Hematopoietic multipotent progenitor cell (in vitro differentiated cells): ENCODE results near the gene DCHS2. TPM values are rescaled to one million over a fixed set of nuclear protein-coding genes. Genes with fewer than 3 reads are reported as not detected.
"Not testable (repeated sequence)": the region's sequence is repeated elsewhere in the genome, so short reads cannot be mapped to it uniquely, and the experiment has no call there.

Experiments used
- DNase-seq, 3 donors: peaks; one replicate each; pipeline ENCODE4 v3.0.0-alpha.2; 2011 to 2015; ENCODE audit warnings: low read depth in 2 of 3, low spot score in 2 of 3
- total RNA-seq: library from RNA; depleted of rRNA; stranded (reverse); fragments of >200 nt; gene quantifications from one replicate; pipeline ENCODE4 v1.2.3, GENCODE V29; 2012

Gene DCHS2
- total RNA-seq, 1 donor = under 0.01 TPM

DNA sequence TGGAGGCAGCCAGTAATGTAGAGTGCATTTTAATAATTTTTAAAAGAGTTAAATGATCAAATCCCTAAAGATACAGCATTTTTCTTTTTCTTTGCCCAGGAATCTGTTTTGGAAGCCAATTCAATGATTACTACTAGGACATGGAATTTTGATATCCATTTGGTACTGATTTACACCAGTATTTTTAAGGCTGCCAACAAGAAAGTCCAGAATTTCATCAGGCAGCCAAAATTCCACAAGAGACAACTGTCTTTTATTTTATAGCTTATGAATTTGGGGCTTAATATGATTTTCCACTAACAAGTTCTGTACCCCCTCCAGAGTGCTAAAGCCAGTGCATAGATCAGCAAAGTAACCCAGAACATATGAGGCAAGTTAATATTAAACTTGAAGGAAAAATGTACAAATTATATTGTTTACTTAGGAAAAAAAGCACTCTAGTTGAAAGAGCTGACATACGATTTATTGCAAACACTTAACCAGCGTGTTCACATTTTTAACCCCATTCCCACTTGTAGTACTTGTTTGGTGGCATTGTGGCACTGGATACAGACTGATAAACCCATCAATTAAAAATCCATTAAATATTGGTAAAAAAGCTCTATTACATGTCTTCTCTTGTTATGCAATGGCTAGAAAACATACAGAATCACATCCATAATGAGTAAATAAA is 259.7 kb downstream of the DCHS2 start:
- DNase-seq = no peak

DNA sequence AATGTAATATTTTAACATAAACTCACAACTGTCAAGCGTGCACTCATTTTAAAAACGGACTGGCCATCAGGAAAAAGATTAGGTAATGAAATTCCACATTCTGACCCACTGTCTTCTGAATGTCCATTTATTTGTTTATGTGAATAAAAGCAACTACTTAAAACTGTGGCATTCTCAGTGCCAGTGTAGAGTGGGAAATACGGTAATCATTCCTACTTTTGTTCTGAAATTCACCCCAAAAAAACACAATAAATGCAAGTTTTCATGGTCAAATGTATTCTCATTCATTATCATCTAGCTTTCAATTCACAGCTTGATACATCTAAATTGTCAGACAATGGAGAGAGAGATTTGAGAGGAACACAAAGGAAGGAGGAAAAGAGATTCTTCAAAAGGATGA is 260.9 kb downstream of the DCHS2 start:
- DNase-seq = no peak

DNA sequence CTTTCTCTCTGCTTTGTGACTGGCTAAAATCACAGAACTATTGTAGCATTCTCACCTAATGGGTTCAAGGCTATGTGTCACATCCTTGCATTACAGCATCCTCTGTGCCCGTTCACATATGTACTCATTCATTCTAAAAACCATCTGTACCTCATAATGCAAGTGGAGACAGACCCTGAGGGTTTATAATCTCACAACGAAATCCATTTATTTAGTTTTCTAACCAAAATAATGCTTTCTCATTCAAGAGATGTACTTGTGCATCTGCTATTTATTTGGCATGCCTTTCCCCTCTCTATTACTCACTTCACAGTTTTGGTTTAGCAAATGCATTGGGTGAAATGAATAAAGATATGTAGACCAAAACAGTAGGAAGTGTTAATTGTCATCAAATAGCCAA is 261.5 kb downstream of the DCHS2 start:
- no peak for DNase-seq

DNA sequence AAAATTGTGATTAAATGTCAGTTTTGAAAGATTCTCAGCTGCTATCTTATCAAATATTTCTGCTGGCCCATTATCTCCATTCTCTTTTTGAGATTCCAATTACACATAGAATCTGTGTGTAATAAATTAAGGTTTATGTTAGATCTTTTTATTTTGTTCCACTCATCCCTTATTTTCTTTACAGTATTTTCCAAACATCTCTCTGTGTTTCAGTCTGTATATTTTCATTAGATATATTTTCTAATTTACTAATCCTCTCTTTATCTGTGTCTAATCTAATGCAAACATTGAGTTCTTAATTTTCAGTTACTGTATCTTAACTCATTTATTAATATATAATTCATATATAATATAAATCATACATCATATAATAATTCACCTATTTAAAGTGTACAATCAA is 268.7 kb downstream of the DCHS2 start:
- DNase-seq = no peak

DNA sequence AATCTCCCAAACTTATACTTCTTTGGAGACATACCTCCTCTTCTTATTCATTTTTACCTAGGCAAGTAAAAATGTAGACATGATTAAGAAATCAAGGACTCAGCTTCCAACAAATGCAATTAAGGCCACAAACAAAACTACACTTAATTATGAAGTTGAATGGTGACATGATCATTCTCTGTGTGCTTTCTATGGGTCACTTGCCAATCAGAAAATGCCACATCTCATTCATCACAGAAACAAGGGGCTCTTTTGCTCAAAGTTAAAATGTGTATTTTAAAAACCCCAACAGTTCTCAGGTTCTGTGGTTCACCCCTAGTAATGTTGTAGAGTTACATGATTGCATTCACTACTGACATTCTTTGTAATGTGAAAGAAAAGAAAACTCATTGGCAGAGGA is 273.5 kb downstream of the DCHS2 start:
- DNase-seq = no peak

DNA sequence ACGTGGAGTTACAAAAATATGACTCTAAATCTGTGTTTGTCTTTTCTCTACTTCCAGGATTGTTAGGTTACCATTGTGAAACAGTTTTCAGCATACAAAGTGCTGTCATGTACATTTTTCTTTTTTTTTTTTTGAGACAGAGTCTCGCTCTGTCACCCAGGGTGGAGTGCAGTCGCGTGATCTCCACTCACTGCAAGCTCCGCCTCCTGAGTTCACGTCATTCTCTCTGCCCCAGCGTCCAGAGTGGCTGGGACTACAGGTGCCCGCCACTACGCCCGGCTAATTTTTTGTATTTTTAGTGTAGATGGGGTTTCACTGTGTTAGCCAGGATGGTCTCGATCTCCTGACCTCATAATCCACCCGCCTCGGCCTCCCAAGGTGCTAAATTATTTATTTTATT is 274.2 kb downstream of the DCHS2 start:
- not testable (repeated sequence) for DNase-seq

DNA sequence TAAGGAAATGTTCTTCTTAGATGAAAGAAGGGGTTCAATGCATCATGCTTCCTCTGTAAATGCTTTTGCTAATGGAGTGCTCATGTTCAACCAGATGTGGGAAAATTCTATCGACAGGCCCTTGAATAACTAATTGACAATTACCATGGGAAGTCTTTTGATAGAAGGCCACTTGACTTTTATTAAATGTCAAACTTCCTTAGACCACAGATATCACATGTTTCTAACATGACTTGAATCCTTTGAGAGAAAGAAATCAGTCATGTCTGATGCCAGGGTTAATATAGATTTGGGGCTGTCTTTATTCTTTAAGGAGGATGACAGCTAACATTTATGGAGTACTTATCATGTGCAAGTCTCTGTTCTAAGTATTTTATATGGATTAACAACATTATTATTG is 280.1 kb downstream of the DCHS2 start:
- no peak for DNase-seq

DNA sequence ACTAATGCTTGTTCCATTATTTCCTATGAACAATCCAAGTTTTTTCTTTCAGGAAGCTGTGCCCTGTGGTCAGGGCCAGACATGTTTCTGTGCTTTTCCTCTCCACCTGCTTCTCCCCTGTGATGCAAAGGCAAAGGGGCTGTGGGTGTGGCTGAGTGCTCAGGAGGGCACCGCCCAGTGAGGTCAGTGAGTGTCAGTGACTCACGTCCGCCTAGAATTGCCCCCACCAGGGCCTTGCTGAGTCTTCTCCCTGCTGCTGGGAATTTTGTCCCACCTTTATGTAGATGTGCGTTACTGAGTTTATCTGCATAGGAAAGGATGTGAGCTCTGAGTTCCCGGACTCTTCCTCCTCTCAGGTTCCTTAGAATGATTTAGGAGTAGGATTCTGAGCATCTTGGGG is 283.2 kb downstream of the DCHS2 start:
- no peak for DNase-seq

DNA sequence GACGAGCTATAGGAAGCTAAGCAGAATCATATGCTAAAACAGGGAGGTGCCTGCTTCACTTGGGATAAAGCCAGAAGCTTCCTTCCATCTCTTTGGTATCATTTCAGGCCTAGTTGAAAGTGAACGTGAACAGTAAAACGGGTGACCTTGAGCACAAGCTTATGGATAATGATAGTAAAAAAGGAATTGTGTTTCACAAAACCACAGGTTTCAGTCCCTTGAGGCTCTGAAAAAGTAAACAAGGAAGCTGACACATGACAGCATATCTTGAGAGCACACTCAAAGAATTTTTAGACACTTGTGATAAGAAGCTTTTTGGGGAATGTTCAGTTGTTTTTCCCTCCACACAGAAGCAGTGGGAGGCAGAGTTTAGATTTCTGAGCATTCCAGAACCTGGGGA is 286.1 kb downstream of the DCHS2 start:
- no peak for DNase-seq

DNA sequence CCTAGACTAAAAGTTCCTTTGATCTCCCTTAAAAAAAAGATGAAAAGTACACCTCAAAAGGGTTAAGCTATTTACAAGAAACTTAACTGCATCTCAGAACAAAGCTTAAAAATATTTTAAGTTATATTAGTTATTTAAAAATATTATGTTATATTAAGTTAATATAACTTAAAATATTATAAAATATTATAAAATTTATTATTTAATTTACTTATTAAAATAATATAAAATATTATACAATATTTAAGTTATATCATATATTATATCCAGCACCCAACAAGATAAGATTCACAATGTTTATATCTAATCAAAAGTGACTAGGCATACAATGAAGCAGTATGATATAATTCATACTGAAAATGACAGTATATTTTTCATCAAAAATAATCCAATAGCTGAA is 296.9 kb downstream of the DCHS2 start:
- no peak for DNase-seq

DNA sequence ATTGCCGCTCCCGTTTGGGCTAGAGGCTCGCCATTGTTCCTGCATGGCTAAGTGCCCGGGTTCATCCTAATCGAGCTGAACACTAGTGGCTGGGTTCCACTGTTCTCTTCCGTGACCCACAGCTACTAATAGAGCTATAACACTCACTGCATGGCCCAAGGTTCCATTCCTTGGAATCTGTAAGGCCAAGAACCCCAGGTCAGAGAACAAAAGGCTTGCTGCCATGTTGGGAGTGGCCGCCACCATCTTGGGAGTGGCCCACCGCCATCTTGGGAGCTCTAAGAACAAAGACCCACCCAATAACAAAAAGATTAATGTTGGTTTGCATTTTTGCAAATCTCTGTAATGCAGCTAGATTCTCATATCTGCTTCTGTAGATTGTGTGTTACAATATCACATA is 299.0 kb downstream of the DCHS2 start:
- no peak for DNase-seq

DNA sequence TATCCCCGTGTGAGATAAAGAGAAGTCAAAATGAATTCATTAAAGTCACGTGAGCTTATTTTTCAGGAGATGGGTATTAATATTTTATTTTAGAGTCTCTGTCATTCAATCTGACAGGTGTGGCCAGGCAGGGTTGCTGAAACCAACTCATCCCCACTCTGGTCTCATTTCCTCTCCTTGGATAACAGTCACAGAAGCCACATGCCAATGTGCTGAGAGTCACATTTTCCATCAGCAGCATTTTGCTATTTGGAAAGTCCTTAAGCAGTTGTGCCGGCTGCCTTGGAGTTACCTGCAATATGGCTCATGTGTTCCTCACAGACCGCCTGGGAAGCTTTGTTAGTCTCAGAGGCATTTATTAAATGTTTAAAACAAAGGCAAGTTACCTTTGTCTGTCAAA is 302.3 kb downstream of the DCHS2 start:
- DNase-seq = no peak

DNA sequence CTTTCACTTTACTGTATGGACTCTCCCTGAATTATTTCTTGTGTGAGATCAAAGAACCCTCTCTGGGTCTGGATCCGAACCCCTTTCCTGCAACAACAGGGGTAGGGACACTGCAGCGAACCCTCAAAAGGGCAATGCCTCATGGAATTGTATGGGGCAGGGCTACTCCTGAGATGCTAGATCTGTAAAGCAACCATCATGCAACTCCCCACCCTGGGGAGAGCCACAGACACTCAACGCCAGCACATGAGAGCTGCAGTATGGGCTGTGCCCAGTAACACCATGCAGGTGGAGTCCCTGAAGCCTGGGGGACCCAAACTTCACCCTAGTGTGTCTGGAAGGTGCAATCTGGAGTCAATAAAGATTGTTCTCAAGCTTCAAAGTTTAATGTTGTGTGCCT is 304.7 kb downstream of the DCHS2 start:
- no peak for DNase-seq

DNA sequence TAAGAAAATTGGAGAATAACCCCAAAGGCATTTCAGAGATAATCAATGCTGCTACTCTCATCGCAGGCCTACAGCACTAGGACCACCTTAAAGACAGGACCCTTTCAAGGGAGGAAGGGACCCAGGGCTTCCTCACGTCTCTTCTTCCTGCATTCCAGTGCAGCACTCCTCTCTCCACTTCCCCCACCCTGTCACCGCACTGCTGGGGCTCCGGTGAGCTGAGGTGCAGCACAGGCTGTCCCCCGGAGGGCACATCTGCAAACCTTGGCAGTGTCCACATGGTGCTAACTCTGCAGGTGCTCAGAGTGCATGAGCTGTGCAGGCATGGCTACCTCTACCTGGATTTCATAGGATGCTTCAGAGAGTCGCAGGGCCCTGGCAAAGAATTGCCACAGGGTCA is 305.6 kb downstream of the DCHS2 start:
- DNase-seq = no peak

DNA sequence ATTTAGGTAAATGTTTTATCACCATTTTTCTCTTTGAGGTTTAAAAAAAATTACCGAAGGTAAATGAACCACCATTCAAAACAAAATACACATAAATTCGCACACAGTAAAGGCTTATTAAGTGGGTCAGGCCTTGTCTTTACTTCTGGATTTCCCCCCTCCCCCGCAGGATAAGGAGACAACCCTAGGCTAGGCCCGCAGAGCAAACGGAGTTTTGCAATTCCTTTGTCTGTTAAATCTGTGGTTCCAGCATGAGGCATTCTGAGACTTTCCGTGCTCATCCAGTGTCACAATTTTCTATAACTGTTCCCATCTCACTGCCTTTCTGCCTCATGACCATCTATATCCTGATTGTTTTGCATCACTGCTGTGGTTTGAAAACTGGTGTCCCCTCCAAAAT is 307.4 kb downstream of the DCHS2 start:
- no peak for DNase-seq

DNA sequence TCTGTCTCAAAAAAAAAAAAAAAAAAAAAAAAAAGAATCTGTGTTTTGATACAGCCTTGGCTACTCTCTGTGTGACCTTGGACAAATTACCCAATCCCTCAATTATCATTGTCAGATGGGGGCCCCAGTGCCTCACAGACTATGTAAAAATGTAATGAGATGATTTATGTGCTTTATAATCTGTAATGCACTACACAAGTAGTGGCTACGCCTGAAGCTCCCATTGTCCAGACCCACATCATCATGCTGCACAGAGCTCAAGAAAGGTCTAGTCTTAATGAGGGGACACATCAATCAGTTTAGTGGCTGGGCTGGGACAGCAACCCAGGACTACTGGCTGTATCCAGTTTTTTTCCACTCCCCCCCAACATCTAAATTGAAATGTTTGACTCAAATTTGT is 308.3 kb downstream of the DCHS2 start:
- DNase-seq = no peak

Other genes starting within 250 kb of the DCHS2 start
- 59.5 TPM for gene PLRG1, start 58.6 kb upstream of the DCHS2 start, total RNA-seq
- under 0.01 TPM for gene FGB, start 71.2 kb upstream of the DCHS2 start, total RNA-seq
- gene FGA, start 98.9 kb upstream of the DCHS2 start, total RNA-seq = not detected
- gene FGG, start 120.9 kb upstream of the DCHS2 start, total RNA-seq = not detected